ENCODE data around the gene CSTPP1.

DNA sequence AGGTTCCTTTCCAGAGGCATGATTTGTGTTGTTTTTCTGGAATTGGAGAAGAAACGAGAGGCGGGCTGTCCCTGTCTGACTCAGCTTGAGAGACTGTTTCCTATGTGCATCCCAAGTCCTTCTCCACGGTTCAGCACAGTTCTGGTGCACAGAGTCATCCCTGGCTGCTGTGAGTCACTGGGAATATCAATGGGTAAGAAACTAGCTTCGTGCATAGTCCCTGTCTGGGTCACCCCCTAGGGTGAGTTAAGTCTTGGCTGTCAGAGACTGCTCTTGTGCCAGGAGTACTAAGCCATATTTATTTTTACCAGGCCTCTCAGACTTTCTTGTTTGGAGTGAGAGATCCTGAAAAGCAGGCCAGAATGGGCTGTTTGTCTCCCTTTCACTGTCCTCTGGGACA lies 15.8 kb upstream of the CSTPP1 start:
- TF ChIP-seq, protein P1, sequence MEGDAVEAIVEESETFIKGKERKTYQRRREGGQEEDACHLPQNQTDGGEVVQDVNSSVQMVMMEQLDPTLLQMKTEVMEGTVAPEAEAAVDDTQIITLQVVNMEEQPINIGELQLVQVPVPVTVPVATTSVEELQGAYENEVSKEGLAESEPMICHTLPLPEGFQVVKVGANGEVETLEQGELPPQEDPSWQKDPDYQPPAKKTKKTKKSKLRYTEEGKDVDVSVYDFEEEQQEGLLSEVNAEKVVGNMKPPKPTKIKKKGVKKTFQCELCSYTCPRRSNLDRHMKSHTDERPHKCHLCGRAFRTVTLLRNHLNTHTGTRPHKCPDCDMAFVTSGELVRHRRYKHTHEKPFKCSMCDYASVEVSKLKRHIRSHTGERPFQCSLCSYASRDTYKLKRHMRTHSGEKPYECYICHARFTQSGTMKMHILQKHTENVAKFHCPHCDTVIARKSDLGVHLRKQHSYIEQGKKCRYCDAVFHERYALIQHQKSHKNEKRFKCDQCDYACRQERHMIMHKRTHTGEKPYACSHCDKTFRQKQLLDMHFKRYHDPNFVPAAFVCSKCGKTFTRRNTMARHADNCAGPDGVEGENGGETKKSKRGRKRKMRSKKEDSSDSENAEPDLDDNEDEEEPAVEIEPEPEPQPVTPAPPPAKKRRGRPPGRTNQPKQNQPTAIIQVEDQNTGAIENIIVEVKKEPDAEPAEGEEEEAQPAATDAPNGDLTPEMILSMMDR (IDR thresholded peaks at IDR 0.05), result no peak
- TF ChIP-seq EP300 (IDR thresholded peaks at IDR 0.05; ENCODE audit: low read depth) (no peak), POLR2AphosphoS5 (IDR thresholded peaks at IDR 0.05) (peak in 2 of 3 donors; percentile 39 to 58)
